Measurements from ENCODE around the gene INPP5A.
"Not testable (repeated sequence)": the region's sequence is repeated elsewhere in the genome, so short reads cannot be mapped to it uniquely, and the experiment has no call there.

The INPP5A gene

DNA sequence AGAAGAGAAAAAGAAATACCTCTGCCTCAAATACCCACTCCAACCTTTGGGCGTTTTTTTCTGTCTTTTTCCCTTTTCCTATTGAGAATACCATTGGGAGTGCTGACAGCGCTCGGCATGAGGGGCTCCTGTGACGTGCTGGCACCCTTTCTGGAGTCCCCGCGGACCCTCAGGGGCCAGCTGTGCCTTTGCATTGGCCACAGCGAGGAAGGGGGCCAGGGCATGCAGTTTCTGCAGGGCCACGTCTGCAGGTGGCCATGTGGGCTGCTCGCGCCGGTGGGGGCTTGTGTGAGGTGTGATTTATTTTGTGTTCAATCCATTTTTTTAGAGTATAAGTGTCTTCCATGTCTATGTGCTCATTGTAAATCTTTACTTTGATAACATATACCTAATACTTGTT is 57.4 kb downstream of the INPP5A start:
- CTCF ChIA-PET, result no interaction called here
- Histone ChIP-seq H3K27me3 (replicated peaks in 2 of 5; ENCODE audit: control insufficient read depth in 4 of 5, insufficient read depth in 5 of 5, low read length in 4 of 5) (no peaks in the 10 kb centered on the region), H3K36me3 (ENCODE audit: control insufficient read depth in 4 of 4, insufficient read depth in 4 of 4, low read length in 3 of 4) (peaks cover 0 to 7% (median 0%) of the 10 kb centered on the region in 4 experiments), H3K27ac (ENCODE audit: insufficient read depth in 1 of 2, low read depth in 1 of 2, low read length in 2 of 2, poor library complexity in 1 of 2, severe bottlenecking in 2 of 2) (no peak overlapping the region), H3K4me1 (ENCODE audit: control extremely low read depth in 1 of 4, control insufficient read depth in 4 of 4, insufficient read depth in 4 of 4, low read length in 3 of 4) (peaks cover 8 to 59% (median 44%) of the 10 kb centered on the region in 4 experiments), H3K4me3 (ENCODE audit: control insufficient read depth in 1 of 7, extremely low read depth in 1 of 7, insufficient read depth in 4 of 7, low read depth in 2 of 7, low read length in 6 of 7) (no peak overlapping the region), H3K9me3 (ENCODE audit: control extremely low read depth in 1 of 5, control insufficient read depth in 4 of 5, insufficient read depth in 2 of 5, low read depth in 1 of 5, low read length in 4 of 5) (peaks cover 0 to 10% (median 7%) of the 10 kb centered on the region in 5 experiments)
- POLR2A ChIA-PET, result interaction anchor here (0.9 kb wide), 1 partner anchor 16 kb away, joined by 4 read pairs; no protein-coding TSS in a partner anchor
- 91% methylated on average over 5 of the region's 11 CpGs for WGBS (ENCODE audit: insufficient coverage)
- no peak for DNase-seq

DNA sequence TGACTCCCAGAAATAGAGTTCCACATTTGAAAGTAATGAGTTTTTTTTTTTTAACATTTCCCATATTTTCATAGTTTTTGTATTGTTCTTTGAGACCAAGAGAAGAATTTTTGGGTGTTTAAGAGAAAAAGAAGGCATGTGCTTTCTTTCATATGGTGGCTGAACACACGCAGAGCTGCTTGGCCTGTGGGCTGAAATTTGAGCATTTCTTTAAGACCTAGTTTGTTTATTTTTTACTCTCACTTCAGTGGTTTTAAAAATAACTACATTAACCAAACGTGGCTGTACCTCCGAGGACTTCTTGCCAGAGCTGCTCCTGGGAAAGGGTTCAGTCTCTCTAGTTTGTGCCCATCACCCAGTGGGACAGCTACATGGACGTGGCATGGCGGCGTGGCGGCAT is 58.3 kb downstream of the INPP5A start:
- H3K4me3 ChIP-seq (ENCODE audit: control insufficient read depth in 1 of 7, extremely low read depth in 1 of 7, insufficient read depth in 4 of 7, low read depth in 2 of 7, low read length in 6 of 7), result no peak overlapping the region
- DNase-seq, result no peak
- H3K4me1 ChIP-seq (ENCODE audit: control extremely low read depth in 1 of 4, control insufficient read depth in 4 of 4, insufficient read depth in 4 of 4, low read length in 3 of 4), result peaks cover 8 to 51% (median 36%) of the 10 kb centered on the region in 4 experiments
- WGBS (ENCODE audit: insufficient coverage), result 93% methylated on average over 7 of the region's 7 CpGs
- no peak overlapping the region for H3K27ac ChIP-seq (ENCODE audit: insufficient read depth in 1 of 2, low read depth in 1 of 2, low read length in 2 of 2, poor library complexity in 1 of 2, severe bottlenecking in 2 of 2)
- H3K36me3 ChIP-seq (ENCODE audit: control insufficient read depth in 4 of 4, insufficient read depth in 4 of 4, low read length in 3 of 4), result peaks cover 0 to 10% (median 0%) of the 10 kb centered on the region in 4 experiments
- POLR2A ChIA-PET, result no interaction called here
- peaks cover 0 to 16% (median 9%) of the 10 kb centered on the region in 5 experiments for H3K9me3 ChIP-seq (ENCODE audit: control extremely low read depth in 1 of 5, control insufficient read depth in 4 of 5, insufficient read depth in 2 of 5, low read depth in 1 of 5, low read length in 4 of 5)
- H3K27me3 ChIP-seq (replicated peaks in 2 of 5; ENCODE audit: control insufficient read depth in 4 of 5, insufficient read depth in 5 of 5, low read length in 4 of 5), result no peaks in the 10 kb centered on the region
- CTCF ChIA-PET, result interaction anchor here (1.0 kb wide), 1 partner anchor 137 kb away, joined by 3 read pairs; no protein-coding TSS in a partner anchor

DNA sequence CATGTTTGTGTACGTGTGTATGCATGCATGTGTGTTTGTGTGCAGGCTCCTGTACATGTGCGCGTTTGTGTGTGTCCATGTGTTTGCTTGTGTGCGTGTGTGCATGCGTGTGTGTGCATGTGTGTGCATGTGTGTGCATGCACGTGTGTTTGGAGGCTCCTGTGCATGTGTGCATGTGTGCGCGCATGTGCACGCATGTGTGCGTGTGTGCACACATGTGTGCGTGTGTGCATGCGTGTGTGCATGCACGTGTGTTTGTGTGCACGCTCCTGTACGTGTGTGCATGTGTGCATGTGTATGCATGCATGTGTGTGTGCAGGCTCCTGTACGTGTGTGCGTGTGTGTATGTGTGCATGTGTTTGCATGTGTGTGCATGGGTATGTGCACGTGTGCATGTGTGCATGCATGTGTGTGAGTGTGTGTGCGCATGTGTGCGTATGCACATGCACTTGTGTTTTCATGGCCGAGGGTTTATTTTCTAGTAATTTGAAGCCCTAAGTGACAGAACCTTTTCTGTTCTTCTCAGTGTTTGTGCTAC is 59.2 kb downstream of the INPP5A start:
- CTCF ChIA-PET, result interaction anchor here (0.5 to 1.0 kb wide), 2 partner anchors 111 to 137 kb away, joined by 3 read pairs; no protein-coding TSS in a partner anchor
- no peak overlapping the region for H3K4me3 ChIP-seq (ENCODE audit: control insufficient read depth in 1 of 7, extremely low read depth in 1 of 7, insufficient read depth in 4 of 7, low read depth in 2 of 7, low read length in 6 of 7)
- peaks cover 8 to 42% (median 29%) of the 10 kb centered on the region in 4 experiments for H3K4me1 ChIP-seq (ENCODE audit: control extremely low read depth in 1 of 4, control insufficient read depth in 4 of 4, insufficient read depth in 4 of 4, low read length in 3 of 4)
- H3K36me3 ChIP-seq (ENCODE audit: control insufficient read depth in 4 of 4, insufficient read depth in 4 of 4, low read length in 3 of 4), result peaks cover 0 to 10% (median 0%) of the 10 kb centered on the region in 4 experiments
- 97% methylated on average over 11 of the region's 21 CpGs for whole genome bisulfite sequencing (ENCODE audit: insufficient coverage)
- no peaks in the 10 kb centered on the region for H3K27me3 ChIP-seq (replicated peaks in 2 of 5; ENCODE audit: control insufficient read depth in 4 of 5, insufficient read depth in 5 of 5, low read length in 4 of 5)
- peaks cover 0 to 24% (median 9%) of the 10 kb centered on the region in 5 experiments for H3K9me3 ChIP-seq (ENCODE audit: control extremely low read depth in 1 of 5, control insufficient read depth in 4 of 5, insufficient read depth in 2 of 5, low read depth in 1 of 5, low read length in 4 of 5)
- H3K27ac ChIP-seq (ENCODE audit: insufficient read depth in 1 of 2, low read depth in 1 of 2, low read length in 2 of 2, poor library complexity in 1 of 2, severe bottlenecking in 2 of 2), result no peak overlapping the region
- POLR2A ChIA-PET, result no interaction called here
- no peak for DNase-seq

DNA sequence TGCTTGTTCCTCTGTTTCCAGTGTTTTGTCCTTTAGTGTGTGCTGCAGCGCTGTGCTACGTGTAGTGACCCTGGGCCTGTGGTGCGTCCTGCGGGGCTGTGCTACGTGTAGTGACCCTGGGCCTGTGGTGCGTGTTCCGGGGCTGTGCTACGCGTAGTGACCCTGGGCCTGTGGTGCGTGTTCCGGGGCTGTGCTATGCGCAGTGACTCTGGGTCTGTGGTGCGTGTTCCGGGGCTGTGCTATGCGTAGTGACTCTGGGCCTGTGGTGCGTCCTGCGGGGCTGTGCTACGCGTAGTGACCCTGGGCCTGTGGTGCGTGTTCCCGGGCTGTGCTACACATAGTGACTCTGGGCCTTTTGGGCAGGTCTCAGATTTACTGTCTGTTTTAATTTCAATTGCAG is 60.1 kb downstream of the INPP5A start:
- WGBS (ENCODE audit: insufficient coverage), result 98% methylated on average over 19 of the region's 21 CpGs
- CTCF ChIA-PET, result no interaction called here
- no peak overlapping the region for H3K27ac ChIP-seq (ENCODE audit: insufficient read depth in 1 of 2, low read depth in 1 of 2, low read length in 2 of 2, poor library complexity in 1 of 2, severe bottlenecking in 2 of 2)
- no peaks in the 10 kb centered on the region for H3K27me3 ChIP-seq (replicated peaks in 2 of 5; ENCODE audit: control insufficient read depth in 4 of 5, insufficient read depth in 5 of 5, low read length in 4 of 5)
- POLR2A ChIA-PET, result no interaction called here
- peaks cover 0 to 10% (median under 1%) of the 10 kb centered on the region in 4 experiments for H3K36me3 ChIP-seq (ENCODE audit: control insufficient read depth in 4 of 4, insufficient read depth in 4 of 4, low read length in 3 of 4)
- peaks cover 0 to 24% (median 9%) of the 10 kb centered on the region in 5 experiments for H3K9me3 ChIP-seq (ENCODE audit: control extremely low read depth in 1 of 5, control insufficient read depth in 4 of 5, insufficient read depth in 2 of 5, low read depth in 1 of 5, low read length in 4 of 5)
- H3K4me3 ChIP-seq (ENCODE audit: control insufficient read depth in 1 of 7, extremely low read depth in 1 of 7, insufficient read depth in 4 of 7, low read depth in 2 of 7, low read length in 6 of 7), result no peak overlapping the region
- H3K4me1 ChIP-seq (ENCODE audit: control extremely low read depth in 1 of 4, control insufficient read depth in 4 of 4, insufficient read depth in 4 of 4, low read length in 3 of 4), result peaks cover 8 to 41% (median 28%) of the 10 kb centered on the region in 4 experiments
- DNase-seq, result no peak

DNA sequence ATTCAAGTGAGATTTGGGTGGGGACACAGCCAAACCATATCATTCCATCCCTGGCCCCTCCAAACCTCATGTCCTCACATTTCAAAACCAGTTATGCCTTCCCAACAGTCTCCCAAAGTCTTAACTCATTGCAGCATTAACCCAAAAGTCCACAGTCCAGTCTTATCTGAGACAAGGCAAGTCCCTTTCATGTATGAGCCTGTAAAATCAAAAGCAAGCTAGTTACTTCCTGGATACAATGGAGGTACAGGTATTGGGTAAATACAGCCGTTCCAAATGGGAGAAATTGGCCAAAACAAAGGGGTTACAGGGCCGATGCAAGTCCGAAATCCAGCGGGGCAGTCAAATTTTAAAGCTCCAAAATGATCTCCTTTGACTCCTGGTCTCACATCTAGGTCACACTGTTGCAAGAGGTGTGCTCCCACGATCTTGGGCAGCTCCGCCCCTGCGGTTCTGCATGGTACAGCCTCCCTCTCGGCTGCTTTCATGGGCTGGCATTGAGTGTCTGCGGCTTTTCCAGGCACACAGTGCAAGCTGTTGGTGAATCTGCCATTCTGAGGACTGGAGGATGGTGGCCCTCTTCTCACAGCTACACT is 61.5 kb downstream of the INPP5A start:
- H3K4me3 ChIP-seq (ENCODE audit: control insufficient read depth in 1 of 7, extremely low read depth in 1 of 7, insufficient read depth in 4 of 7, low read depth in 2 of 7, low read length in 6 of 7); H3K36me3 ChIP-seq (ENCODE audit: control insufficient read depth in 4 of 4, insufficient read depth in 4 of 4, low read length in 3 of 4); H3K27me3 ChIP-seq (replicated peaks in 2 of 5; ENCODE audit: control insufficient read depth in 4 of 5, insufficient read depth in 5 of 5, low read length in 4 of 5); POLR2A ChIA-PET; H3K27ac ChIP-seq (ENCODE audit: insufficient read depth in 1 of 2, low read depth in 1 of 2, low read length in 2 of 2, poor library complexity in 1 of 2, severe bottlenecking in 2 of 2); CTCF ChIA-PET; DNase-seq: not testable (repeated sequence)
- WGBS (ENCODE audit: insufficient coverage), result 100% methylated on average over 7 of the region's 9 CpGs
- Histone ChIP-seq H3K4me1 (ENCODE audit: control extremely low read depth in 1 of 4, control insufficient read depth in 4 of 4, insufficient read depth in 4 of 4, low read length in 3 of 4) (peaks cover 3 to 26% (median 14%) of the 10 kb centered on the region in 4 experiments), H3K9me3 (ENCODE audit: control extremely low read depth in 1 of 5, control insufficient read depth in 4 of 5, insufficient read depth in 2 of 5, low read depth in 1 of 5, low read length in 4 of 5) (peaks cover 0 to 25% (median 9%) of the 10 kb centered on the region in 5 experiments)

DNA sequence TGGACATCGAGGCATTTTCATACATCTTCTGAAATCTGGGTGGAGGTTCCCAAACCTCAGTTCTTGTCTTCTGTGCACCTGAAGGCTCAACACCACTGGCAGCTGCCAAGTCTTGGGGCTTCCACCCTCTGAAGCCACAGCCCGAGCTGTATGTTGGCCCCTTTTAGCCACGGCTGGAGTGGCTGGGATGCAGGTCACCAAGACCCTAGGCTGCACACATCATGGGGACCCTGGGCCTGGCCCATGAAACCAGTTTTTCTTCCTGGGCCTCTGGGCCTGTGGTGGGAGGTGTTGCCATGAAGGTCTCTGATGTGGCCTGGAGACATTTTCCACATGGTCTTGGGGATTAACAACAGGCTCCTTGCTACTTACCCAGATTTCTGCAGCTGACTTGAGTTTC is 62.1 kb downstream of the INPP5A start:
- Histone ChIP-seq H3K27me3 (replicated peaks in 2 of 5; ENCODE audit: control insufficient read depth in 4 of 5, insufficient read depth in 5 of 5, low read length in 4 of 5) (no peaks in the 10 kb centered on the region), H3K4me1 (ENCODE audit: control extremely low read depth in 1 of 4, control insufficient read depth in 4 of 4, insufficient read depth in 4 of 4, low read length in 3 of 4) (peaks cover 3 to 20% (median 8%) of the 10 kb centered on the region in 4 experiments), H3K9me3 (ENCODE audit: control extremely low read depth in 1 of 5, control insufficient read depth in 4 of 5, insufficient read depth in 2 of 5, low read depth in 1 of 5, low read length in 4 of 5) (peaks cover 0 to 27% (median 10%) of the 10 kb centered on the region in 5 experiments), H3K27ac (ENCODE audit: insufficient read depth in 1 of 2, low read depth in 1 of 2, low read length in 2 of 2, poor library complexity in 1 of 2, severe bottlenecking in 2 of 2) (no peak overlapping the region), H3K4me3 (ENCODE audit: control insufficient read depth in 1 of 7, extremely low read depth in 1 of 7, insufficient read depth in 4 of 7, low read depth in 2 of 7, low read length in 6 of 7) (no peak overlapping the region), H3K36me3 (ENCODE audit: control insufficient read depth in 4 of 4, insufficient read depth in 4 of 4, low read length in 3 of 4) (peaks cover 0 to 10% (median 2%) of the 10 kb centered on the region in 4 experiments)
- ChIA-PET CTCF (no interaction called here), POLR2A (no interaction called here)
- WGBS (ENCODE audit: insufficient coverage), result 96% methylated on average over 3 of the region's 3 CpGs
- no peak for DNase-seq

DNA sequence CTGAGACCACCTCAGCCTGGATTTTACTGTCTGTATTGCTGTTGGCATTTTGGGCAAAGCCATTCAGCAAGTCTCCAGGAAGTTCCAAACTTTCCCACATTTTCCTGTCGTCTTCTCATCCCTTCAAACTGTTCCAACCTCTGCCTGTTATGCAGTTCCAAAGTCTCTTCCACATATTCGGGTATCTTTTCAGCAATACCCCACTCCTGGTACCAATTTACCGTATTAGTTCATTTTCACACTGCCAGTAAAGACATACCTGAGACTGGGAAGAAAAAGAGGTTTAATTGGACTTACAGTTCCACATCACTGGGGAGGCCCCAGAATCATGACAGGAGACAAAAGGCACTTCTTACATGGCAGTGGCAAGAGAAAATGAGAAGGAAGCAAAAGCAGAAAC is 62.8 kb downstream of the INPP5A start:
- peaks cover 0 to 27% (median 10%) of the 10 kb centered on the region in 5 experiments for H3K9me3 ChIP-seq (ENCODE audit: control extremely low read depth in 1 of 5, control insufficient read depth in 4 of 5, insufficient read depth in 2 of 5, low read depth in 1 of 5, low read length in 4 of 5)
- H3K4me1 ChIP-seq (ENCODE audit: control extremely low read depth in 1 of 4, control insufficient read depth in 4 of 4, insufficient read depth in 4 of 4, low read length in 3 of 4), result peaks cover under 1 to 13% (median 6%) of the 10 kb centered on the region in 4 experiments
- no peak overlapping the region for H3K27ac ChIP-seq (ENCODE audit: insufficient read depth in 1 of 2, low read depth in 1 of 2, low read length in 2 of 2, poor library complexity in 1 of 2, severe bottlenecking in 2 of 2)
- ChIA-PET CTCF (no interaction called here), POLR2A (no interaction called here)
- WGBS (ENCODE audit: insufficient coverage), result 100% methylated on average over 1 of the region's 3 CpGs
- no peak for DNase-seq
- no peaks in the 10 kb centered on the region for H3K27me3 ChIP-seq (replicated peaks in 2 of 5; ENCODE audit: control insufficient read depth in 4 of 5, insufficient read depth in 5 of 5, low read length in 4 of 5)
- H3K36me3 ChIP-seq (ENCODE audit: control insufficient read depth in 4 of 4, insufficient read depth in 4 of 4, low read length in 3 of 4), result peaks cover 0 to 10% (median 2%) of the 10 kb centered on the region in 4 experiments
- H3K4me3 ChIP-seq (ENCODE audit: control insufficient read depth in 1 of 7, extremely low read depth in 1 of 7, insufficient read depth in 4 of 7, low read depth in 2 of 7, low read length in 6 of 7), result no peak overlapping the region

All from common myeloid progenitor, CD34-positive (primary cell).